PC-3 (cell line): Measurements from ENCODE around the gene SLC1A5.
A peak's percentile ranks its signal among the peaks of the same experiment; 100 is the strongest.

Experiments
- CTCF ChIP-seq: fragments of 300-600 bp; sonication (generic); conservative IDR thresholded peaks from 2 replicates; pipeline ENCODE4 v1.5.1; 2017; ENCODE audit warnings: antibody characterized with exemption, low read depth, mild to moderate bottlenecking, low read length
- EZH2 ChIP-seq: fragments of 300-600 bp; sonication (generic); IDR thresholded peaks from one replicate; pipeline ENCODE4 v1.6.1; 2017; ENCODE audit warnings: antibody characterized with exemption, mild to moderate bottlenecking, low read length; ENCODE audit not compliant: unreplicated experiment
- EZH2phosphoT487 ChIP-seq: fragments of 300-600 bp; sonication (generic); IDR thresholded peaks from 2 replicates; pipeline ENCODE4 v1.6.1; 2018; ENCODE audit warnings: mild to moderate bottlenecking, antibody characterized with exemption, low read length, borderline replicate concordance

- TF ChIP-seq CTCF (peak; percentile 83), EZH2phosphoT487 (no peak), EZH2 (no peak)
Measured at GRCh38 chr19:46766569-46767317, 21.7 kb downstream of the SLC1A5 start.
